Bone marrow (tissue), 2 donors: ENCODE measurements around the gene PRC1.

Experiments
- DNase-seq, 2 donors: peaks; one replicate each; lab custom pipeline; 2025; lab: John Stamatoyannopoulos, UW

Gene PRC1

GRCh38 chr15:90955624-90956273 is 38.6 kb downstream of the PRC1 start:
- no peak for DNase-seq

GRCh38 chr15:90954712-90955623 is 39.4 kb downstream of the PRC1 start, which contains the start of gene RCCD1:
TSS of gene RCCD1 (plus strand) at chr15:90954884. CDS start at chr15:90956735, 1,851 bp downstream.
- peak; percentile 78 for DNase-seq

GRCh38 chr15:90953947-90954711 is 40.2 kb downstream of the PRC1 start:
- DNase-seq = no peak

- DNase-seq = no peak
Observed at GRCh38 chr15:90952901-90953677, 41.2 kb downstream of the PRC1 start.

- DNase-seq = no peak
Observed at GRCh38 chr15:90950676-90951075, 43.7 kb downstream of the PRC1 start.

- DNase-seq = no peak
Observed at GRCh38 chr15:90949979-90950675, 44.2 kb downstream of the PRC1 start.

- DNase-seq = no peak
Observed at GRCh38 chr15:90948506-90948905, 45.8 kb downstream of the PRC1 start.

- DNase-seq = no peak
Observed at GRCh38 chr15:90947577-90948357, 46.6 kb downstream of the PRC1 start.

- DNase-seq = no peak
Observed at GRCh38 chr15:90946941-90947576, 47.3 kb downstream of the PRC1 start.

- DNase-seq = no peak
Observed at GRCh38 chr15:90946538-90946937, 47.8 kb downstream of the PRC1 start.

- DNase-seq = no peak
Observed at GRCh38 chr15:90945091-90945490, 49.2 kb downstream of the PRC1 start.

- no peak for DNase-seq
Observed at GRCh38 chr15:90942354-90943120, 51.8 kb downstream of the PRC1 start.

GRCh38 chr15:90941038-90941437 is 53.3 kb downstream of the PRC1 start:
- DNase-seq = no peak

- no peak for DNase-seq
Observed at GRCh38 chr15:90939756-90940155, 54.6 kb downstream of the PRC1 start.

GRCh38 chr15:90938261-90938660 is 56.1 kb downstream of the PRC1 start:
- no peak for DNase-seq

GRCh38 chr15:90936823-90937222 is 57.5 kb downstream of the PRC1 start:
- DNase-seq = no peak

GRCh38 chr15:90934949-90935751 is 59.2 kb downstream of the PRC1 start, which contains the start of gene UNC45A:
TSS of gene UNC45A (plus strand) at chr15:90935285. CDS start at chr15:90935325, 40 bp downstream.
- DNase-seq = peak; percentile 75 to 79
